SH-SY5Y (cell line): ENCODE measurements around the gene SNTG2.

ENCODE experiments used
- GATA2 ChIP-seq: IDR thresholded peaks from 2 replicates; pipeline ENCODE4 v1.6.1; 2011; ENCODE audit warnings: mild to moderate bottlenecking, low read depth, low read length
- GATA3 ChIP-seq: IDR thresholded peaks from 2 replicates; pipeline ENCODE4 v1.6.1; 2011; ENCODE audit warnings: low read depth, mild to moderate bottlenecking, low read length, moderate library complexity

- TF ChIP-seq GATA2, result no peak
- TF ChIP-seq GATA3, result no peak
Observed at GRCh38 chr2:980176-980575, 29.5 kb downstream of the SNTG2 start.
